GM21447 (cell line): ENCODE data around the gene EFNA2.

Experiments used
- ATAC-seq: cut with Tn5 transposase; IDR thresholded peaks from one replicate; pipeline ENCODE4 v1.9.1; 2021; ENCODE audit not compliant: unreplicated experiment

EFNA2 gene

GRCh38 chr19:1259876-1260748, 25.6 kb upstream of the EFNA2 start:
- ATAC-seq, result peak; percentile 18

- peak; percentile 40 for ATAC-seq
These were observed 24.7 kb upstream of the EFNA2 start for GRCh38 chr19:1260749-1261537.

GRCh38 chr19:1261538-1261797, 24.2 kb upstream of the EFNA2 start:
- ATAC-seq, result no peak

GRCh38 chr19:1261798-1262622, 23.7 kb upstream of the EFNA2 start:
- no peak for ATAC-seq

GRCh38 chr19:1262623-1263123, 23.0 kb upstream of the EFNA2 start:
- no peak for ATAC-seq

- ATAC-seq, result no peak
These were observed 22.5 kb upstream of the EFNA2 start for GRCh38 chr19:1263188-1263587.

- no peak for ATAC-seq
These were observed 20.7 kb upstream of the EFNA2 start for GRCh38 chr19:1264801-1265614.

- ATAC-seq, result no peak
These were observed 20.0 kb upstream of the EFNA2 start for GRCh38 chr19:1265615-1266128.

GRCh38 chr19:1266129-1266915, 19.4 kb upstream of the EFNA2 start:
- ATAC-seq, result no peak

- ATAC-seq, result no peak
These were observed 18.7 kb upstream of the EFNA2 start for GRCh38 chr19:1266916-1267476.

- ATAC-seq, result no peak
These were observed 18.0 kb upstream of the EFNA2 start for GRCh38 chr19:1267477-1268225.

GRCh38 chr19:1268226-1269064, 17.2 kb upstream of the EFNA2 start:
- no peak for ATAC-seq

- ATAC-seq, result peak; percentile 44
These were observed 16.6 kb upstream of the EFNA2 start, which contains the start of gene CIRBP for GRCh38 chr19:1269065-1269477. Gene CIRBP, plus strand, starts transcription at chr19:1269332. Its CDS starts 1,602 bp downstream, at chr19:1270934.

GRCh38 chr19:1269478-1270212, 16.0 kb upstream of the EFNA2 start:
- peak; percentile 20 for ATAC-seq

GRCh38 chr19:1270213-1270853, 15.3 kb upstream of the EFNA2 start:
- ATAC-seq, result no peak

GRCh38 chr19:1270854-1271527, 14.7 kb upstream of the EFNA2 start:
- no peak for ATAC-seq
